HG02798 (cell line): ENCODE measurements around the gene MFRP.

ENCODE experiments used
- ATAC-seq: cut with Tn5 transposase; IDR thresholded peaks from one replicate; pipeline ENCODE4 v1.9.1; 2021; ENCODE audit warnings: mild to moderate bottlenecking; ENCODE audit not compliant: unreplicated experiment, poor library complexity

MFRP gene

DNA sequence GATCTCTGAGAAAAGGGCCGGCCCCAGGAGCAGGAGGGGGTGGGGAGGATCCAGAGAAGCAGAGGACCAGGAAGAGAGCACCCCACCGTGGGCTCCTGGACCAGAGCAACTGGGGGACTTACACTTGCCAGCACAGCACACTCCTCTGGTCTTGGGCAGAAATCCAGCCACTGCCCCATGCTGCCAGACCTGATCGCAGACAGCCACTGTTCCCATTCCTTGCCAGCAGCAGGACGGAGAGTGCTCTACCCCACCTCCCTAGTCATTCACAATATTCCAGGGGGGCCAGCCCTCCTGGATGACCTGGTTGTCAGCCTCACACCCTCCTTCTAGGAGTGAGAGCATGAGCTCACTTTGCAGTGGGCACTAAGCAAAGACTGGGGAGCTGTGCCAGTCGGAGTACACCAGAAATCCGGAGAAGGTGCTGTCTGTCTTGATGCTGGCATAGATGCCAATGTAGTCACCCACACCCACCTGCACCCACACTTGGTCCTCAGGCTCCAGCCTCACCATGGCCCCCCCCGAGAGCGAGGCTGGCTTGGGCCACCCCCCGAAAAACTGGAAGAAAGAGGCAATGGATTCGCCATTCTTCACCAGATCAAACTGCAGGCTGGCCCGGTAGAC is 7.4 kb downstream of the MFRP start:
- ATAC-seq = no peak

GRCh38 chr11:119338318-119338890 is 8.1 kb downstream of the MFRP start:
- peak; percentile 22 for ATAC-seq

GRCh38 chr11:119337581-119338317 is 8.8 kb downstream of the MFRP start:
- no peak for ATAC-seq

DNA sequence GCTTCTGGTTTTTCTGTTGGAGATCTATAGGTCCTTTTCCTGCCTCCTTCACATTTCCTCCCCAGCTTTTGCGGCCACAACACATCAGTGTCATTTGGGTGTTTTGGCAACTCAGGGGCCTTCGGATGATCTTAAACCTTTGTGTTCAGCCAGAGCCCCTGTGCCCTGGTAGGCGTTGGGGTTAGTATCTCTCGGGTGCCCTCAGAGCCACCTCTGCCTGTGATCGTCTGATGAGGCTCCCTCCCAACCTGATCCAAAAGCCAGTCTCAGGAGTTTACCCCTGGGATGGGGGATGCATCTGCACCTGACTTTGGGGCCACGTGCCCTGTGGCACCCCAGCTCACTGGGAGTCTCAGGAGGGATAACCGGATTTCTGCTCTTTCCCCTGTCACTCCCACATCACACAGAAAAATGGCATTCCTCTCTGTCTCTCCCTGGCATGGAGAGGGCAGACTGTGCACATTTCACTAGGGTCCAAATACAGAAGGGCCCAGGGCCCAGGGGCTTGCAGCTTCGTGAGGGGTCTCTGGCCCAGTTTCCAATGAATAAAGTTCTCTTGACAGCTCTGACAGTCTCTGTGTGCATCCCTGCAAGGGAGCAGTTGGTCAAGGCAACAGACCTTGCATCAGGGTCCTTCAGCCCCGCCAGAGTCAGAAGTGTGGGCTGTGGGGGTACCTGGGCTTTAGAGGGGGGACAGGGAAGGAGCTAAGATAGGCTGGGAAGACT is 9.6 kb downstream of the MFRP start:
- ATAC-seq = no peak

DNA sequence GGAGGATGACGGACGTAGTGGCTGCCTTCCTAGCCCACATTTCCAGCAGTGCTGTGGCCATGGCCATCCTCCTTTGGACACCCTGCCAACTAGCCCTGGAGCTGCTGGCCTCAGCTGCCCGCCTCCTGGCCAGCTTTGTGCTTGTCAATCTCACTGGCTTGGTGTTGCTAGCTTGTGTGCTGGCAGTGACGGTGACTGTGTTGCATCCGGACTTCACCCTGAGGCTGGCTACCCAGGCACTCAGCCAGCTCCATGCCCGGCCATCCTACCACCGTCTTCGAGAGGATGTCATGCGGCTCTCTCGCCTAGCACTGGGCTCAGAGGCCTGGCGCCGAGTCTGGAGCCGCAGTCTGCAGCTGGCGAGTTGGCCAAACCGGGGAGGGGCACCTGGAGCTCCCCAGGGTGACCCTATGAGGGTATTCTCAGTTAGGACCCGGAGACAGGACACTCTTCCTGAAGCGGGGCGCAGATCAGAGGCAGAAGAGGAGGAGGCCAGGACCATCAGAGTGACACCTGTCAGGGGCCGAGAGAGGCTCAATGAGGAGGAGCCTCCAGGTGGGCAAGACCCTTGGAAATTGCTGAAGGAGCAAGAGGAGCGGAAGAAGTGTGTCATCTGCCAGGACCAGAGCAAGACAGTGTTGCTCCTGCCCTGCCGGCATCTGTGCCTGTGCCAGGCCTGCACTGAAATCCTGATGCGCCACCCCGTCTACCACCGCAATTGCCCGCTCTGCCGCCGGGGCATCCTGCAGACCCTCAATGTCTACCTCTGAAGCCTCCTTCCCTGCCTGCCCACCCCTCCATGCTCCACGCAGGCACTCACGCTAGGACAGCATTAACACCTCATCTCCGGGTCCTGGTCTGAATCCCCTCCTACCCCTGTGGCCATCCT is 10.6 kb downstream of the MFRP start:
- no peak for ATAC-seq

DNA sequence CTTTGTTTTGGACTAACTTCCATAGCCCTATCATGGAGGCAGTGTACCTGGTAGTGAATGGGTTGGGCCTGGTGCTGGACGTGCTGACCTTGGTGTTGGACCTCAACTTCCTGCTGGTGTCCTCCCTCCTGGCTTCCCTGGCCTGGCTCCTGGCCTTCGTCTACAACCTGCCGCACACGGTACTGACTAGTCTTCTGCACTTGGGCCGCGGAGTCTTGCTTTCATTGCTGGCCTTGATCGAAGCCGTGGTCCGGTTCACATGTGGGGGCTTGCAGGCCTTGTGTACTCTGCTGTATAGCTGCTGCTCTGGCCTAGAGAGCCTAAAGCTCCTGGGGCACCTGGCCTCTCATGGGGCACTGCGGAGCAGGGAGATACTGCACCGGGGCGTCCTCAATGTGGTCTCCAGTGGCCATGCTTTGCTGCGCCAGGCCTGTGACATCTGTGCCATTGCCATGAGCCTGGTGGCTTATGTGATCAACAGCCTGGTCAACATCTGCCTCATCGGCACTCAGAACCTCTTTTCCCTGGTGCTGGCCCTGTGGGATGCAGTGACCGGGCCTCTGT is 11.3 kb downstream of the MFRP start:
- no peak for ATAC-seq

DNA sequence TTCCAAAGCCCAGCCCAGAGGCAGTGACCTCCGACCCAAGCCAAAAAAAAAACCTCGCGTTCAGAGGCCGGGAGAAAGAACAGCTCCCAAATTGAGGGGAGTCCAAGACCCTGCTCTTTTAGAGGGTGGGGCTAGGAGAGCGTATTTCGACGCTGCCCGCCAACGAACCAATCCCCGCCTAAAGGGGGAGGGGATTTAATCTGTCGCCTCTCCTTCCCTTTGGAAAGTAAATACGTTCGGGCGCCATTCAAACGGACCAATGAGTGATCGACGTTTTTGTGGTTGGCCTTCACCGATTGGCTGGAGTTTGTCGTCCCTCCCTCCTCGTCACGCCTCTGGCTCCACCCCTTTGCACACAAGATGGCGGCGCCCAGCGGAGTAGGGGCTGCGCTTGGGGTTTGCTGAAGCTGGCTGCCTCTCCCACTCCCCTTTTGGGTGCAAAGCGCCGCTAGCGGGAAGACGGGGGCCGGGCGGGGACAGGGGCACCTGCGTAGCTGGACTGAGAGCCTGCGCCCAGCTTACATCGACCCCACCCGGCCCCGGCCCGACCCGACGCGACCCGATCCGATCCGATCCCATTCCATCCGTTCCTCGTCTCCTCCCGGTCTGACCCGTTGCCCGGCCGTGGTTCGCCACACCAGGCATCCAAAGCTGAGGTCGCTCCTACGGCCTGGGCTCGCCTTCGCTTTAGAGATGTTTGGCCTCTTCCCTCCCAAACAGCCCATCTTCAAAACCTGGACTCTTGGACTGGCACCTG is 12.2 kb downstream of the MFRP start, which contains the start of gene RNF26:
TSS of gene RNF26 (plus strand) at position 354 of the 757 bp plus-strand sequence. CDS start 596 bp downstream, outside the sequence.
- peak; percentile 97 for ATAC-seq

GRCh38 chr11:119332111-119332765 is 14.3 kb downstream of the MFRP start:
- ATAC-seq = no peak

GRCh38 chr11:119330237-119330636 is 16.3 kb downstream of the MFRP start:
- ATAC-seq = no peak

DNA sequence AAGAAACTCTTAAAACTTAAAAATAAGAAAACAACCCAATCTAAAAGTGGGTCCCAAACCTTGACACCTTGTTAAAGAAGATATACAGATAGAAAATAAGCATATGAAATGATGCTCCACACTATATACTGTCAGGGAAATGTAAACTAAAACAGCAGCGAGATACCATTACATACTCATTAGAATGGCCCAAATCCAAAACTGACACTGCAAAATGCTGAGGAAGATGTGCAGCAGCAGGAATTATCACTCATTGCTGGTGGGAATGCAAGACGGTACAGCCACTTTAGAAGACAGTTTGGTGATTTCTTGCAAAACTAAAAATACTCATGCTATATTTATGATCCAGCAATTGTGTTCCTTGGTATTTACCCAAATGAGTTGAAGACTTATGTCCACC is 17.2 kb downstream of the MFRP start:
- no peak for ATAC-seq

GRCh38 chr11:119324189-119324588 is 22.3 kb downstream of the MFRP start:
- no peak for ATAC-seq

- no peak for ATAC-seq
Measured at GRCh38 chr11:119323532-119324033, 22.9 kb downstream of the MFRP start.

- ATAC-seq = no peak
Measured at GRCh38 chr11:119322921-119323531, 23.5 kb downstream of the MFRP start.

- ATAC-seq = no peak
Measured at GRCh38 chr11:119322360-119322739, 24.2 kb downstream of the MFRP start.

GRCh38 chr11:119320776-119321524 is 25.6 kb downstream of the MFRP start:
- peak; percentile 51 for ATAC-seq

- no peak for ATAC-seq
Measured at GRCh38 chr11:119320240-119320775, 26.2 kb downstream of the MFRP start.

DNA sequence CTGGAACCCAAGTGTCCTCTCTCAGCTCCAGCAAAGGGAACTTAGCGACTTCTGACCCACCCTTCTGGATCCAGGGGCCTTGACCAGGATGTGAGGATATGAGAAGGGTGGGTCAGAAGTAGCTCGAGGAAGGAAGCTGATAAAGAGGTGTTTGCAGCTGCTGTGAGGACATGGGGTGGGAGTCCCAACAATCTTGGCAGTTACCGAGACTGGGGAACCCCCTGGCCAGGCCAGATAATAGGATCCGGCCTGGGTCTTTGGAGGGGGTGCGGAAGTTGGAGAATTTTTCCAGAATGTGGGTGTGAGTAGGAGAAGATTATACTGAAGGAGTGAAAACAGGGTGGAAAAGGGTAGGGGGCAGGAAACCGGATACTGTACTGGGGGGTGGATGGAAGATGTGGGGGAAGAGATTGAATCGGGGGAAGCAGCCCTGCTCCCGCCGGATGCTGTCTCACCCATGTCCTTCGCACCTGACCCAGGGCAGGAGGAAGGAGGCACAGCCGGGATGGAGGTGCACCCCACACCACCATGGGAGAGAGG is 26.7 kb downstream of the MFRP start:
- no peak for ATAC-seq
